Measurements from ENCODE around the gene PCYT2. TPM values are rescaled to one million over a fixed set of nuclear protein-coding genes. Genes with fewer than 3 reads are reported as not detected.
"Not testable (repeated sequence)": the region's sequence is repeated elsewhere in the genome, so short reads cannot be mapped to it uniquely, and the experiment has no call there.

The PCYT2 gene
- total RNA-seq, 1 experiment from 2014 or later, result 60.0 TPM

- DNase-seq (ENCODE audit: low spot score), result no peak
- in situ Hi-C loops (cut with HindIII; ENCODE audit: low sequenced_read_pairs), result no loop called here
Observed at GRCh38 chr17:81929253-81930141, 18.3 kb upstream of the PCYT2 start.

- DNase-seq (ENCODE audit: low spot score), result no peak
- in situ Hi-C loops (cut with HindIII; ENCODE audit: low sequenced_read_pairs), result no loop called here
Observed at GRCh38 chr17:81928544-81929252, 17.5 kb upstream of the PCYT2 start.

- in situ Hi-C loops (cut with HindIII; ENCODE audit: low sequenced_read_pairs), result no loop called here
- peak; percentile 92 for DNase-seq (ENCODE audit: low spot score)
Observed at GRCh38 chr17:81927653-81928543, 16.7 kb upstream of the PCYT2 start, which contains the start of gene MAFG. Gene MAFG, minus strand, starts transcription at chr17:81927735. Its CDS starts 4,550 bp downstream, at chr17:81923185.

- DNase-seq (ENCODE audit: low spot score), result no peak
- in situ Hi-C loops (cut with HindIII; ENCODE audit: low sequenced_read_pairs), result no loop called here
Observed at GRCh38 chr17:81927152-81927652, 16.0 kb upstream of the PCYT2 start.

- in situ Hi-C loops (cut with HindIII; ENCODE audit: low sequenced_read_pairs), result no loop called here
- peak; percentile 54 for DNase-seq (ENCODE audit: low spot score)
Observed at GRCh38 chr17:81926451-81927151, 15.4 kb upstream of the PCYT2 start.

GRCh38 chr17:81925860-81926450 lies 14.8 kb upstream of the PCYT2 start:
- in situ Hi-C loops (cut with HindIII; ENCODE audit: low sequenced_read_pairs), result no loop called here
- no peak for DNase-seq (ENCODE audit: low spot score)

- in situ Hi-C loops (cut with HindIII; ENCODE audit: low sequenced_read_pairs), result no loop called here
- DNase-seq (ENCODE audit: low spot score), result no peak
Observed at GRCh38 chr17:81924557-81925532, 13.6 kb upstream of the PCYT2 start.

- in situ Hi-C loops (cut with HindIII; ENCODE audit: low sequenced_read_pairs), result no loop called here
- DNase-seq (ENCODE audit: low spot score), result peak; percentile 46
Observed at GRCh38 chr17:81923302-81924260, 12.4 kb upstream of the PCYT2 start.

GRCh38 chr17:81922566-81923301 lies 11.5 kb upstream of the PCYT2 start:
- in situ Hi-C loops (cut with HindIII; ENCODE audit: low sequenced_read_pairs), result no loop called here
- no peak for DNase-seq (ENCODE audit: low spot score)

GRCh38 chr17:81921996-81922565 lies 10.9 kb upstream of the PCYT2 start:
- in situ Hi-C loops (cut with HindIII; ENCODE audit: low sequenced_read_pairs), result no loop called here

GRCh38 chr17:81921537-81921862 lies 10.3 kb upstream of the PCYT2 start:
- DNase-seq (ENCODE audit: low spot score), result no peak
- in situ Hi-C loops (cut with HindIII; ENCODE audit: low sequenced_read_pairs), result no loop called here

More at GRCh38 chr17:81921996-81922565, 10.9 kb upstream of the PCYT2 start:
- DNase-seq (ENCODE audit: low spot score), result no peak

- in situ Hi-C loops (cut with HindIII; ENCODE audit: low sequenced_read_pairs), result no loop called here
- DNase-seq (ENCODE audit: low spot score), result no peak
Observed at GRCh38 chr17:81920612-81921536, 9.7 kb upstream of the PCYT2 start.

GRCh38 chr17:81918832-81919545 lies 7.8 kb upstream of the PCYT2 start:
- DNase-seq (ENCODE audit: low spot score), result no peak
- in situ Hi-C loops (cut with HindIII; ENCODE audit: low sequenced_read_pairs), result no loop called here

GRCh38 chr17:81918333-81918669 lies 7.1 kb upstream of the PCYT2 start:
- DNase-seq (ENCODE audit: low spot score), result not testable (repeated sequence)

More at GRCh38 chr17:81918333-81918669, 7.1 kb upstream of the PCYT2 start:
- in situ Hi-C loops (cut with HindIII; ENCODE audit: low sequenced_read_pairs), result not testable (repeated sequence)

Measured in G401 (cell line).